Measurements from ENCODE around the gene NEAT1. TPM values are rescaled to one million over a fixed set of nuclear protein-coding genes. Genes with fewer than 3 reads are reported as not detected.

NEAT1 gene
- total RNA-seq, 6 donors from 2014 or later = 245 to 3,084 (median 1,019) TPM

GRCh38 chr11:65491163-65491465 is 68.5 kb downstream of the NEAT1 start:
- Histone ChIP-seq H3K9me3 (no peaks in the 10 kb centered on the region), H3K27me3 (no peaks in the 10 kb centered on the region), H3K27ac (peak overlapping the region; percentile 90 to 99 (median 96)), H3K36me3 (no peaks in the 10 kb centered on the region), H3K4me3 (no peak overlapping the region), H3K4me1 (peaks cover 90 to 97% (median 92%) of the 10 kb centered on the region in 4 donors)
- WGBS, 2 donors = 72 to 76% methylated on average over 3 of the region's 3 CpGs
- ATAC-seq (ENCODE audit: low FRiP score in 2 of 2) = no peak
- DNase-seq = no peak
- TF ChIP-seq POLR2AphosphoS5 (IDR thresholded peaks at IDR 0.05) = no peak
- TF ChIP-seq EP300 (IDR thresholded peaks at IDR 0.05) = no peak
- TF ChIP-seq CTCF (IDR thresholded peaks at IDR 0.05) = no peak
- TF ChIP-seq POLR2A (IDR thresholded peaks at IDR 0.05) = no peak

DNA sequence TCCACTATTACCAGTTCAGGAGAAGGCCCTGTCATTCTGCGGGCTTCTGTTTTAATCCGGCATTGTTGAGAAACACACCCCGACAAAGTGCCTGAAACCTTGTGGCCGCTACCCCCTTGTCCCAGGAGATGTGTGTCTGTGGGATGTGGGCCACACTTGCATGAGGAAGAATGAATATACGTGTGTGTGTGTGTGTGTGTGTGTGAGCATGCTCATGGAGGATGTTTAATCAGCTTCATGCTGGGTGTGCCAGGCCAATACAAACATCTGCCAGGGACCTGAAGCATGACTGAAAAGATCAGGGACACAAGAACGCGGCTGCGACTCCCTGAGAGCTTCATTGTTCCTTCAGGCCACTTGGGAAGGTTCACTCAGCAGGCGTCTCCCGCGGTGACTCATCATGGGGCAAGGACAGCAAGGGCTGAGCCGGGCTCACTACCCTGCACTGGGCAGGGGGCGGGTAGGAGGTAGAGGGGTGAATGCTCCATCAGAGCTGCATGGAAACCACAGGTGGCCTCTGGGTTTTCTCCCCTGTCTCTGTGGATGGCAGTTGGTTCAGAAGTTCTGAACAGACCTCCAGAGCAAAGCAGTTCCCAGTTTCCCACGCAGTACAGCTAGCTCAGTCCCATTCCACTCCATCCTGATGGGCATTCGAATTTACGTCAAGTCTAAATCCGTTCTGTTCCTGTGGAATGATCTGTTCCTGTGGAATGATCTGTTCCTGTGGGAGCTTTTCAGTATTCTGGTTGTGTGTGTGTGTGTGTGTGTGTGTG is 69.2 kb downstream of the NEAT1 start:
- Histone ChIP-seq H3K4me1 (peaks cover 93 to 100% (median 95%) of the 10 kb centered on the region in 4 donors), H3K27me3 (no peaks in the 10 kb centered on the region), H3K4me3 (no peak overlapping the region), H3K9me3 (no peaks in the 10 kb centered on the region), H3K27ac (peak overlapping the region; percentile 90 to 99 (median 96)), H3K36me3 (no peaks in the 10 kb centered on the region)
- TF ChIP-seq EP300 (IDR thresholded peaks at IDR 0.05) = peak in 2 of 4 donors; percentile 44 to 60
- peak in 2 of 4 donors; percentile 40 to 71 for TF ChIP-seq POLR2A (IDR thresholded peaks at IDR 0.05)
- TF ChIP-seq POLR2AphosphoS5 (IDR thresholded peaks at IDR 0.05) = peak; percentile 39 to 91
- TF ChIP-seq CTCF (IDR thresholded peaks at IDR 0.05) = peak in 2 of 6 experiments; percentile 4 to 12
- DNase-seq (peak in 1 of 2 donors; percentile 97), ATAC-seq (ENCODE audit: low FRiP score in 2 of 2) (peak; percentile 56 to 67)
- WGBS, 2 donors = 35 to 41% methylated on average over 14 to 17 of the region's 17 CpGs

DNA sequence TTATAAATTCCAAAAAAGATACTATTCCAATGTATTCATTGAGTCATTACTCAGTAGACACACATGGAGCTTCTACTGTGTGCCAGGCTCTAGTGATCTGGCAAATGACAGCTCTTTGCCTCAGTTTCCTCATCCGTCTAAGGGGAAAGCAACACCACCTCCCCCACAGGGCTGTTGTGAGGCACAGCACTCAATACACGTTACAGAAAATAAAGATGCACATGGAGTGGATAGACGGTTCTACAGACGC is 69.7 kb downstream of the NEAT1 start:
- peaks cover 92 to 98% (median 93%) of the 10 kb centered on the region in 4 donors for H3K4me1 ChIP-seq
- H3K9me3 ChIP-seq = no peaks in the 10 kb centered on the region
- no peaks in the 10 kb centered on the region for H3K36me3 ChIP-seq
- no peaks in the 10 kb centered on the region for H3K27me3 ChIP-seq
- WGBS, 2 donors = 48 to 75% methylated on average over 4 of the region's 4 CpGs
- no peak overlapping the region for H3K4me3 ChIP-seq
- DNase-seq = no peak
- H3K27ac ChIP-seq = peak overlapping the region; percentile 90 to 99 (median 96)
- TF ChIP-seq POLR2A (IDR thresholded peaks at IDR 0.05) = no peak
- TF ChIP-seq EP300 (IDR thresholded peaks at IDR 0.05) = no peak
- TF ChIP-seq POLR2AphosphoS5 (IDR thresholded peaks at IDR 0.05) = no peak
- no peak for TF ChIP-seq CTCF (IDR thresholded peaks at IDR 0.05)
- no peak for ATAC-seq (ENCODE audit: low FRiP score in 2 of 2)

GRCh38 chr11:65492637-65493366 is 70.2 kb downstream of the NEAT1 start:
- Histone ChIP-seq H3K9me3 (no peaks in the 10 kb centered on the region), H3K4me1 (peaks cover 90 to 93% (median 91%) of the 10 kb centered on the region in 4 donors), H3K27ac (peak overlapping the region; percentile 90 to 99 (median 96)), H3K27me3 (no peaks in the 10 kb centered on the region), H3K4me3 (no peak overlapping the region), H3K36me3 (no peaks in the 10 kb centered on the region)
- peak in 1 of 2 donors; percentile 92 for DNase-seq
- TF ChIP-seq POLR2AphosphoS5 (IDR thresholded peaks at IDR 0.05) (peak; percentile 87 to 91), EP300 (IDR thresholded peaks at IDR 0.05) (peak in 3 of 4 donors; percentile 1 to 70 (median 41)), POLR2A (IDR thresholded peaks at IDR 0.05) (peak in 1 of 4 donors; percentile 69), CTCF (IDR thresholded peaks at IDR 0.05) (no peak)
- WGBS, 2 donors = 29 to 42% methylated on average over 6 of the region's 6 CpGs
- peak; percentile 9 to 66 for ATAC-seq (ENCODE audit: low FRiP score in 2 of 2)
